Stimulated activated CD8-positive, alpha-beta memory T cell treated with anti-CD3 and anti-CD28 coated beads, Interleukin-4, amount 100 ng/mL, for 4 hours (primary cell): ENCODE data around the gene TUBB2B.

Experiments used
- DNase-seq, 2 donors: peaks; one replicate each; pipeline ENCODE4 v3.0.0-alpha.2; 2020; ENCODE audit warnings: low read depth in 2 of 2, low spot score in 1 of 2

The TUBB2B gene

DNA sequence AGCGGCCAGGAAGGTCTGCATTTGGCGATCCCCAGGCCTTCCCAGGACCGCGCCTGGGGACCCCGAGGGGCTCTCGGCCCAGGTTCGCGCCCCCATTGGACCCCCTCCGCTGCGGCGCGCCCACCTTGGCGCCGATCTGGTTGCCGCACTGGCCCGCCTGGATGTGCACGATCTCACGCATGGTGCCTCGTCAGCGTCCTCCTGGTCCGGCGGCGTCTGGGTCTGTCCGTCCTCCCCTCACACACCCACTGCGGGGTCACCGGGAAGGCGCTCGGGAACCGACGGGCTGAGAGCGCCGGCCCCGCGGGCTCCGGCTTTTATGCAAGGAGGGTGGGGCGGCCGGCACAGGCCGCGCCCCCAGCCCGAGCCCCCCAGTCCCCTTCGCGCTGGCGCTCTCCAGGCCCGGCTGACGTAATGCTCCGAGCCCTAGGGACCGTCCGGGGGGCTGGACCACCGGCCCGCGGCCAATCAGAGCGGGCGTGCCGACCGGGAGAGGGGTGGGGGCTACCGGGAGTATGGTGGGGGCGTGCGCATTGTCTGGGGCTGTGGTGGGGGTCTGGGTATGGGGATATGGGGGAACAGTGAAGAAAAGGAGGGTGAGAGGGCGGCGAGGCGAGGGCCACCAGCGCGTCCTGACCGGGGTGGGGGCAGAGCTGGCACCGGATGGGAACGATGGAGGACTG is at the start of gene TUBB2B:
TSS of gene TUBB2B (minus strand) at position 291 of the 683 bp plus-strand sequence. CDS start at position 181, 110 bp downstream.
- no peak for DNase-seq

GRCh38 chr6:3277251-3277650 is 49.8 kb upstream of the TUBB2B start:
- no peak for DNase-seq

DNA sequence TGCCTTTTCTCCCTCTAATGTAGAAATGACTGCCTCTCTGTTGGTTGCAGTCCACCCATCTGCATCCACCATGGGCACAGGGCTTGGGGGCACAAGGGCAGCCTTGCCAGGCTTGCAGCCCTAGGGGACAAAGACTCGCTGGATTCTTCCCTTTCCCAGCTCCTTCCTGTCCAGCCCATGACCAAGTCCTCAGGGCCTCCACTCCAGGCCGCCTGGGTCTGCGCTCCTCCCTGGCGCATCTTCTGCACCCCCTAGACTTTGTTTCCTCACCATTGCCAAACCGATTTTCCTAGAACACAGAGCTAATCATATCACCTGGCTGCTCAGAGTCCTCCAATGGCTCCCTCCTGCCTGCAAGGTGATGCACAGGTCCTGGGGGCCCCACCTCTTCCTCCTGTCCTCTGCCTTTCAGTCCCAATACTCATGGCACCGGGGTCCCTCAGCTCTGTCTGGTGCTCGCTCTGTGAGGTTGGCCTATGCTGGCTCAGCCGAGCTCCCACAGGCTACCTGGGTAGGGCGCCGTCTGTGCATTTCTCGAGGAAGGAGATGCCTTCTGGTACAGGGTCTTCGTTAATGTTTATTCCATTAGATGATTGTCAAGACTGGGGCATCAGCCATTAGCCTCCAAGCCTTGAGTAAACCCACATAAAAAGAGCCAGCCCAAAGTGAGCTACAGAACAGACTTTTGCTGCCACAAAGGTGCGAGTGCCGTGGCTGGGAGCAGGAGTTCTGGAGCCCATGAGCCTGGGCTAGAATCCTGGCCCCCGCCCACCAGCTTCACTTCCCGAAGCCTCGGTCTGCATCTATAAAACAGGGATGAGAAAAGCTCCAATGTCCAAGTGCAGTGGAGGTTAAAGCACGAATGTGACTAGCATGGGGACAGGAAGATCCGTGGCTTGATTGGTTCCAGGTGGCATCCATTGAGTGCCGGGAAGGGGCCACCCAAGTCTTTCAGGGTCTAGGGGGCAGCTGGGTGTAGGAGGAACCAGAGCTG is 49.0 kb upstream of the TUBB2B start:
- no peak for DNase-seq

GRCh38 chr6:3273707-3274521 is 46.5 kb upstream of the TUBB2B start:
- no peak for DNase-seq

DNA sequence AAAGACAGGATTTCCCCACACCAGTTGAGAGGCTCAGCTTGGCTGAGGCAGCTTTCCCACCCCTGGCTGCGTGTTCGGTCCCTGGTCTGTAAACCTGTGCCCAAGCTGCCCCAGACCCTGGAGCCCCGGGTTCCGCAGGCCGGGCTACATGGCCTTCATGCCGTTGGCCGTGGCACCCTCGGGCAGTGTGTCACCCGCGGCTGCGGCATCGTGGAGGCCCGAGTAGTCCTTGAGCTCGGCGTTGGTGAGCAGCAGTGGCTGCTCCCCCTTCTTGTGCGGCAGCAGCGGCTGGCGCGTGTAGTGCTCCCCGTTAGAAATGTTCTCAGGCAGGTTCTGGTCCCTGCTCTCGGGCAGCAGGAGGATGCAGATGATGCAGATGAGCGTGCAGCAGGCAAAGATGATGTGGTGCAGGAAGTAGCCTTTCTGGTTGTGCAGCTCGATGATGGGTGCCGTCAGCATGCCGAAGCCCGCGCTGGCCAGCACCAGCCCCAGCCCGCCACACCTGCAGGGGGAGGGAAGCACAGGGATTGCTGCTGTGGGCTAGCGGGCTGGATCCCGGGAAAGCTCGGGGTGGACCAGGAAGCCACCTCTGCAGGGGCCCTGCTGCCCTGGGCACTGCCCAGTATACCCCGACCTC is 45.6 kb upstream of the TUBB2B start:
- no peak for DNase-seq

DNA sequence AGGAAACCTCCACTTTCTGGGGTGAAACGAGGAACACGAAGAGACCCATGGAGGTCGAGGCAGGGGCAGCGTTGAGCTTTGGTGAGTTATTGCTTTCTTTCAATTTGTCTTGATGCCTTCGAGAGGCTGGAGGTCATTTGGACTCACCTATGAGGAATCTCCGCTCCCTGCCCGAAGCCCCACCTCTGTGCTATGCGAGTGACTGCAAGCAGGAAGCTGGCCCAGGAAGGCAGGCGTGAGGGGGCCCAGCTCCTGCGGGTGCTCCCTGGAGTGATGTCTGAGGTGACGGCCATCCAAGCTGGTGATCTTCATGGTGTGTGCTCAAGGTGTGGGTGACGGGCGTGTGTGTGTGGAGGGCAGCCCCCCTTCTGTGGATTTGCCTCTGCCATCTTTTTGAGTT is 44.3 kb upstream of the TUBB2B start:
- no peak for DNase-seq

DNA sequence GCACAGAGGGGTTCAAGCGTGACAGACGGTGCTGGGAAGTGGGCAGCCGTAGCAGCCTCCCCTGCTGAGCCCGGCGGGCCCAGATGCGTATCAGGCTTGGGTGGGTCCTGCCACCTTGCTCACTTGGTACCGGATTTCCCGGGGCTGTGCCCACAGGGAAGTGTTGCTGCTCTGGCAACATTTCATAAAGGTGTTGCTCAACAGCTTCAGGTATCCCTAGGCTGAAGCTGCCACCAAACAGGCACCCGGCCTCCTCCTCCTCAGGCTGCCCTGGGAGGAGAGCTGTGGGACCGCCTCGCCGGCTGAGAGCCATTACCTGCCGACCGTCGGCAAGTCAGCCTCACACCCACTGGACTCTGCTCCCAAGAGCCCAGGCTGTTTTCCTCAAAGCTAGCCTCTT is 42.8 kb upstream of the TUBB2B start:
- DNase-seq = no peak

DNA sequence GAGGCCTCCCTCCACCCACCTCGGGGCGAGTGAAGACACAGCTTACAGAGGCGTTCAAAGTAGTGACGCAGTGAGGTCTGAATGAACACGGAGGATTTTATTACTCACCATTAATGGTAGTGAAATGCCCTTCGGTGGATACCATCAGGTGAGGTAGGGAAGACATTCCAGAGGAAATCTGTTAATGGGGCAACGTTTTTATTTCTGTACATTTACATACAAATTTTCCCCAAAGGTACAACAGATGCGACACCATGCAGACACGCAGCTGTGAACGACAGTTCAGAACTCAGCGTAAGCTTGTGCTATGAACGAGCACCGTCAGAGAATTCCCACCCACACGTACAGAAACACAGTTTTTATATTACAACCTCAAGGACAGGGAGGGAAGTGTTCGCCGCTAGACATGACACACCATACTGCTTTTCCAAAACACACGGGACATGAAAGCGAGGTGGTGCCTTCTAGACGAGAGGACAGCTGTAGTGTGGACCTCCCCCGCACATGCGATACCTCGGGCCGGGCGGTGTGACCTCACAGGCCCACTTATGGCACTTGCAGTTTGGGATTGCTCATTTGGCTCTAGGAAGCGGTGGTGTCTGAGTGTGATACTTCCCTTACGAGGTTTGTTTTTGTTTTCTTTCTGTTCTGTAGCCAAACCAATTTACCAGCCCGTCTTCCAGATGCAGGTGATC is 42.0 kb upstream of the TUBB2B start:
- DNase-seq = no peak

DNA sequence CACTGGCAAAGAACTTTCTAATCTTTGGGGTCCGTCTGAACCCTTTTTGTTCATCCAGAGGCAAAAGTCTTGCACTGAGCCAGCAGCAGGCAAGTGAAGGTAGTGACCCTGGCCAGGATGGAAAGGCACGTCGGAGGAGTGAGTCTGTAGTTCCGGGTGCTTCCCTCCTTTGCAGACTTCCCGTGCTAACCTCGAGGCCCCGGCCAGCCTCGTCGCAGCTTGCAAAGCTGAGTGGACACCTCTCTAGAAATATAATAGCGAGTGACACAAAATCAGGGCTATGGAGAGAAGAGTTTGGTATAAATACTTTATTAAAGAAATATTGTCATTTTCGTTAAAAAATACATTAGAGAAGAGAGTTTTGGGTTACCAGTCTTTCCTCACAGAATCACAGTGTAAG is 41.2 kb upstream of the TUBB2B start:
- no peak for DNase-seq

GRCh38 chr6:3267162-3267561 is 39.7 kb upstream of the TUBB2B start:
- DNase-seq = no peak

- DNase-seq = no peak
Observed at GRCh38 chr6:3266170-3266569, 38.7 kb upstream of the TUBB2B start.

GRCh38 chr6:3265671-3266070 is 38.2 kb upstream of the TUBB2B start:
- DNase-seq = no peak

- no peak for DNase-seq
Observed at GRCh38 chr6:3264356-3264755, 36.9 kb upstream of the TUBB2B start.

- DNase-seq = no peak
Observed at GRCh38 chr6:3263096-3263495, 35.6 kb upstream of the TUBB2B start.

DNA sequence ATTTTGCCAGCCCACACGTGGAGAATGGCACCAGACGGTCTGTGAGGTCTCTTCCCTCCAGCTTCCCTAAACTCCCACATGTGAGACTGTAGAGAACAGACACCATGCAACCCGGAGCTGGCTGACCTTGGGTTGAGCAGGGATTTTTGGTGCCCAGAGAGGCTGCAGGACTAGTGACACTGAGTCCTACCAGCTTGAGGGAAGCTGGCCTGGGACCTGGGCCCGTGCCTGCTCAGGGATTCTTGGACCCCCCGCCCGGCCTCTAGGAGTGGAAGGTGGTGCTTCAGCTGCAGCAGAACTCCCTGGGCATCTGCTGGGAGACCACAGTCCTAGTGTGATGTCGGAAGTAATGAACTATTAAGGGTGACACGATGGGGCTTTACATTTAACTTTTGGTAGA is 34.5 kb upstream of the TUBB2B start:
- no peak for DNase-seq

GRCh38 chr6:3261518-3261820 is 34.0 kb upstream of the TUBB2B start:
- DNase-seq = no peak

DNA sequence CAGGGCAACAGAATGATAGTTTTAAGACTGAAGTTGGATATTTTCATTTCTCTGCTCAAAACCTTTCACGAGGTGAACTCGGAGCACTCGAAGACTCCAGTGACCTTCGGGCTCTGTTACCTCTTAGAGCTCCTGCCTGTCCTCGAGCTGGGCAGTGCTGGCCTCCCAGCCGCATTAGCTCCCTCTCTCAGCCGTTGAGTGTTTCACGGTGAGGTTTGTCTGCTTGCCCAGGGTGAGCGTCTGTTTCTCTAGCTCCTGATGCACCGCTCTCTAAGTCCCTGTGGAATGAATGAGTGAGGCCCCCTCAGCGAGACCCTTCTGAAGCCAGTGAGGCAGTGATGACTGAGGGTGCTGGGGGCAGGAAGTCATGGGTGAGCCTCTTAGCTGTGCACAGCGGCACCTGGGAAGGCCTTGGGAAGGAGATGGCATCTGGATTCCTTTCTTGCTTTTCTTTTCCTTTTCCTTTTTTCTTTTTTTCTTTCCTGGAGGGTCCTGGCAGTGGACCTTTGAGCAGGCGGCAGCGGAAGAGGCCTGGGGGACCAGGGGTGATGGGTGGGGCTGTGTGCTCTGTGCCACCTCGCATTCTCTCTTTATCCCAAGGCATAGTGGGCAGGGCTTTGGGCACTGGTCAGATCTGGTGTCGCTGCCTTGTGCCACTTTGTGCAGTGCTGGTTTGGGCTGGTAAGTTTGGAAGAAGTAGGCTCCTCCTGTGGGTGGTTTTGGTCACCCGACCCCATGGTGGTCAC is 33.5 kb upstream of the TUBB2B start:
- no peak for DNase-seq

DNA sequence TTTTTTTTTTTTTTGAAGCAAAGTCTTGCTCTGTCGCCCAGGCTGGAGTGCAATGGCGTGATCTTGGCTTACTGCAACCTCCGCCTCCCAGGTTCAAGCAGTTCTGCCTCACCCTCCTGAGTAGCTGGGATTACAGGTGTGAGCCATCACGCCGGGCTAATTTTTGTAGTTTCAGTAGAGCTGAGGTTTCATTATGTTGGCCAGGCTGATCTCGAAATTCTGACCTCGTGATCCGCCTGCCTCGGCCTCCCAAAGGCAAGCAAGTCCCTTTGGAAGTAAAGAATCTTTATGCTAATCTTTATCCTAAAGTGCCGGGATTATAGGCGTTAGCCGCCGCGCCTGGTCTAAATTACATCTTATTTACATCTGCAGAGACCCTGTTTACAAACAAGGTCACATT is 32.8 kb upstream of the TUBB2B start:
- no peak for DNase-seq

GRCh38 chr6:3259491-3259958 is 32.1 kb upstream of the TUBB2B start:
- DNase-seq = peak in 1 of 2 donors; percentile 4
